Measurements from ENCODE around the gene N4BP2L2. TPM values are rescaled to one million over a fixed set of nuclear protein-coding genes. Genes with fewer than 3 reads are reported as not detected.

The N4BP2L2 gene
- total RNA-seq, 1 experiment from 2014 or later, result 54.1 TPM

DNA sequence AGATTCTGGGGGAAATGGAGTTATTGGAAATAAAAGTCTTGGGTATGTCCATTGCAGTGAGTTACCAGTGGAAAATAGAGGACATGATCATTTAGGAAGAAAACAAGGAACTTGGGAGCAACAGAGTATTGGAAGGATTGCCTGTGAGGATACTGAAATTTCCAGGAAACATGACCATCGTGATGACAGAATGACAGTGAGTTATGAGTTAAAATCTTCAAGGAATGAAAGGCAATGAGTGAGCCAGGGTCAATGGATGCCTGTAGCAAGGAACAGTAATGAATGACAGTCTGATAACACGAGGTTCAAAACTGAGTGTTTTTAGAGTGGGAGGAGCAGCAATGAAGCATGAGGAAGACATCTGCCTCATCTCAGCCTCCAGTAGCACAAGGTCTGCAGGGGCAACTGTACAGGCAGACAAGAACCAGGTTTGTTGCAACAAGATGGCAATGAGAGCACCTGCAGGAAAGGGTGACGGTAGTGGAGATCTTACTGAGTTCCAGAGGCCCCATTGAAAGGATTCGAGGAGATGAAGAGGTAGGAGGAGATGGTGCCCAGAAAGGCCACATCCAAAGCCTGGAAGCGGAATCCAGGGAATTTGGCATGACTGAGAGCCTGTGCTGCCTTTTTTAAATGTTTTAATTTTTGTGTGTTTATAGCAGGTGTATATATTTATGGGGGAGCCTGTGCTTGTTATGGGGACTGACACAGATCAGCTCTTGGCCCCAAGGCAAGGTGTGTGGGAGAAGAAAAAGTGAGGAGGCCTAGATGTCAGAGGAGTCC is 154.6 kb downstream of the N4BP2L2 start:
- H3K27me3 ChIP-seq, result no peaks in the 10 kb centered on the region
- no peaks in the 10 kb centered on the region for H3K9me3 ChIP-seq
- H3K4me3 ChIP-seq, result no peak overlapping the region
- no peak for DNase-seq
- peaks cover 22% of the 10 kb centered on the region for H3K36me3 ChIP-seq

Other genes starting within 250 kb of the N4BP2L2 start
- not detected in 2 replicates for gene ZAR1L, start 223.4 kb downstream of the N4BP2L2 start, total RNA-seq (2014; rRNA removed; shearing (Covaris generic); ENCODE audit: low replicate concordance)
- 6.1 and 11.2 TPM in 2 replicates for gene BRCA2, start 223.3 kb downstream of the N4BP2L2 start, total RNA-seq (2014; rRNA removed; shearing (Covaris generic); ENCODE audit: low replicate concordance)
- gene N4BP2L1, start 110.7 kb downstream of the N4BP2L2 start, total RNA-seq (2014; rRNA removed; shearing (Covaris generic); ENCODE audit: low replicate concordance), result 0.20 and 0.40 TPM in 2 replicates
- 9.4 and 18.8 TPM in 2 replicates for gene PDS5B, start 47.7 kb upstream of the N4BP2L2 start, total RNA-seq (2014; rRNA removed; shearing (Covaris generic); ENCODE audit: low replicate concordance)